Mammary epithelial cell (primary cell): ENCODE measurements around the gene SMIM38.

Experiments
- CTCF ChIP-seq, 2 donors: IDR thresholded peaks in 1 of 2; conservative IDR thresholded peaks in 1 of 2; 2 replicates each; pipeline ENCODE4 v1.5.1; 2011 to 2012; ENCODE audit warnings: inconsistent platforms in 2 of 2, low read length in 2 of 2, mild to moderate bottlenecking in 2 of 2, control low read depth in 1 of 2, low read depth in 1 of 2; ENCODE audit not compliant: insufficient read depth in 1 of 2; ENCODE audit errors: extremely low read depth in 1 of 2
- EZH2 ChIP-seq: IDR thresholded peaks from 2 replicates; pipeline ENCODE4 v1.6.1; 2012; ENCODE audit warnings: low read length, inconsistent platforms, borderline replicate concordance

GRCh38 chr11:69127081-69127850 lies 28.5 kb upstream of the SMIM38 start:
- TF ChIP-seq CTCF (conservative IDR thresholded peaks at IDR 0.05 in 1 of 2, IDR thresholded peaks at IDR 0.05 in 1 of 2; ENCODE audit: extremely low read depth in 1 of 2, insufficient read depth in 1 of 2, low read depth in 1 of 2, low read length in 2 of 2) (no peak), EZH2 (no peak)
